Measurements from ENCODE around the gene C10orf90.

- TF ChIP-seq, protein P1, sequence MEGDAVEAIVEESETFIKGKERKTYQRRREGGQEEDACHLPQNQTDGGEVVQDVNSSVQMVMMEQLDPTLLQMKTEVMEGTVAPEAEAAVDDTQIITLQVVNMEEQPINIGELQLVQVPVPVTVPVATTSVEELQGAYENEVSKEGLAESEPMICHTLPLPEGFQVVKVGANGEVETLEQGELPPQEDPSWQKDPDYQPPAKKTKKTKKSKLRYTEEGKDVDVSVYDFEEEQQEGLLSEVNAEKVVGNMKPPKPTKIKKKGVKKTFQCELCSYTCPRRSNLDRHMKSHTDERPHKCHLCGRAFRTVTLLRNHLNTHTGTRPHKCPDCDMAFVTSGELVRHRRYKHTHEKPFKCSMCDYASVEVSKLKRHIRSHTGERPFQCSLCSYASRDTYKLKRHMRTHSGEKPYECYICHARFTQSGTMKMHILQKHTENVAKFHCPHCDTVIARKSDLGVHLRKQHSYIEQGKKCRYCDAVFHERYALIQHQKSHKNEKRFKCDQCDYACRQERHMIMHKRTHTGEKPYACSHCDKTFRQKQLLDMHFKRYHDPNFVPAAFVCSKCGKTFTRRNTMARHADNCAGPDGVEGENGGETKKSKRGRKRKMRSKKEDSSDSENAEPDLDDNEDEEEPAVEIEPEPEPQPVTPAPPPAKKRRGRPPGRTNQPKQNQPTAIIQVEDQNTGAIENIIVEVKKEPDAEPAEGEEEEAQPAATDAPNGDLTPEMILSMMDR (IDR thresholded peaks at IDR 0.05) = no peak
- no peak for TF ChIP-seq POLR2A (IDR thresholded peaks at IDR 0.05)
Observed at GRCh38 chr10:126421756-126422256, 248.7 kb downstream of the C10orf90 start.

Data from Peyer's patch (tissue), 4 donors.